GM23338 (cell line): ENCODE data around the gene TIAM1. TPM values are rescaled to one million over a fixed set of nuclear protein-coding genes. Genes with fewer than 3 reads are reported as not detected.

Experiments used
- ATAC-seq: fragments of 200-7000 bp; cut with Tn5 transposase; 3 replicates; pipeline ENCODE4 v1.9.1; 2020
- DNase-seq: peaks from one replicate; pipeline ENCODE4 v3.0.0-alpha.2; 2015; ENCODE audit warnings: low spot score
- H2AFZ ChIP-seq: fragments of 200-600 bp; sonication (generic); 2 replicates; pipeline ENCODE4 v1.8.0; 2016; ENCODE audit warnings: antibody characterized with exemption, mild to moderate bottlenecking, moderate library complexity
- H3F3A ChIP-seq: fragments of 200-600 bp; sonication (generic); replicated peaks from 2 replicates; pipeline ENCODE4 v1.8.0; 2017; ENCODE audit warnings: antibody characterized with exemption, mixed run types, low read depth
- H3K27ac ChIP-seq: fragments of 200-600 bp; sonication (generic); 2 replicates; pipeline ENCODE4 v1.6.1; 2016; ENCODE audit warnings: low read depth
- H3K27me3 ChIP-seq: fragments of 200-600 bp; sonication (generic); 2 replicates; pipeline ENCODE4 v1.8.0; 2016; ENCODE audit warnings: mild to moderate bottlenecking, mixed run types, moderate library complexity; ENCODE audit not compliant: insufficient read depth
- H3K36me3 ChIP-seq: fragments of 200-600 bp; sonication (generic); 2 replicates; pipeline ENCODE4 v1.8.0; 2016; ENCODE audit warnings: mild to moderate bottlenecking; ENCODE audit not compliant: insufficient read depth
- H3K4me1 ChIP-seq: fragments of 200-600 bp; sonication (generic); 2 replicates; pipeline ENCODE4 v1.8.0; 2016; ENCODE audit warnings: mild to moderate bottlenecking, moderate library complexity; ENCODE audit not compliant: insufficient read depth
- H3K4me2 ChIP-seq: fragments of 200-600 bp; sonication (generic); 2 replicates; pipeline ENCODE4 v1.7.1; 2017; ENCODE audit warnings: mixed run types
- H3K4me3 ChIP-seq: fragments of 200-600 bp; sonication (generic); 2 replicates; pipeline ENCODE4 v1.6.1; 2016; ENCODE audit warnings: mixed run types
- H3K79me2 ChIP-seq: fragments of 200-600 bp; sonication (generic); replicated peaks from 2 replicates; pipeline ENCODE4 v1.8.0; 2017; ENCODE audit warnings: mild to moderate bottlenecking; ENCODE audit not compliant: insufficient read depth
- H3K9me2 ChIP-seq: fragments of 200-600 bp; sonication (generic); 2 replicates; pipeline ENCODE4 v1.8.0; 2017; ENCODE audit not compliant: insufficient read depth
- H4K20me1 ChIP-seq: fragments of 200-600 bp; sonication (generic); replicated peaks from 2 replicates; pipeline ENCODE4 v1.8.0; 2017; ENCODE audit warnings: mild to moderate bottlenecking; ENCODE audit not compliant: insufficient read depth
- H3K27ac Mint-ChIP-seq: 2 replicates; pipeline ENCODE4 v1.8.0; 2020; ENCODE audit warnings: inconsistent platforms, mild to moderate bottlenecking, moderate library complexity, mixed read lengths
- H3K27me3 Mint-ChIP-seq: 3 replicates; pipeline ENCODE4 v1.8.0; 2022; ENCODE audit warnings: low read depth, mild to moderate bottlenecking, moderate library complexity, mixed read lengths, inconsistent platforms; ENCODE audit not compliant: insufficient read depth, poor library complexity
- H3K36me3 Mint-ChIP-seq: 3 replicates; pipeline ENCODE4 v1.8.0; 2021; ENCODE audit warnings: low read depth, mild to moderate bottlenecking, inconsistent platforms, moderate library complexity, mixed read lengths
- H3K4me1 Mint-ChIP-seq: 3 replicates; pipeline ENCODE4 v1.8.0; 2020; ENCODE audit warnings: mild to moderate bottlenecking, inconsistent platforms, mixed read lengths
- H3K4me3 Mint-ChIP-seq: 3 replicates; pipeline ENCODE4 v1.8.0; 2021; ENCODE audit warnings: moderate library complexity, mild to moderate bottlenecking, inconsistent platforms, mixed read lengths
- H3K9me3 Mint-ChIP-seq: 3 replicates; pipeline ENCODE4 v1.8.0; 2020; ENCODE audit warnings: moderate library complexity, mild to moderate bottlenecking, inconsistent platforms, mixed read lengths
- CREB1 ChIP-seq: fragments of 250-450 bp; sonication (Bioruptor Pico); IDR thresholded peaks from 2 replicates; pipeline ENCODE4 v1.5.0; 2020; ENCODE audit warnings: low read depth, mild to moderate bottlenecking, moderate library complexity
- REST ChIP-seq: IDR thresholded peaks from one replicate; pipeline ENCODE4 v1.6.1; 2018; ENCODE audit warnings: antibody characterized with exemption; ENCODE audit not compliant: unreplicated experiment
- ZNF114 ChIP-seq: fragments of 250-450 bp; sonication (Bioruptor Pico); IDR thresholded peaks from 2 replicates; pipeline ENCODE4 v1.5.0; 2020; ENCODE audit warnings: mild to moderate bottlenecking, moderate library complexity
- ZNF331 ChIP-seq: fragments of 250-450 bp; sonication (Bioruptor Pico); IDR thresholded peaks from 2 replicates; pipeline ENCODE4 v1.5.0; 2020; ENCODE audit warnings: low read depth, mild to moderate bottlenecking, moderate library complexity
- polyA plus RNA-seq: library from polyadenylated mRNA; unstranded; fragments of >200 nt; fragmentation: Nextera tagmentation; extraction: Ambion mirVana; gene quantifications from 2 replicates; pipeline ENCODE4 v1.2.1, GENCODE V29; 2016
- total RNA-seq: library from RNA; depleted of rRNA; stranded (reverse); fragments of >200 nt; shearing (Covaris generic); gene quantifications from 2 replicates; pipeline ENCODE4 v1.2.3, GENCODE V29; 2014
- TF ChIP-seq, protein P1 (sequence below): IDR thresholded peaks from 2 replicates; pipeline ENCODE4 v1.6.1; 2016; ENCODE audit warnings: antibody characterized with exemption
- TF ChIP-seq, protein P2 (sequence below), 2 experiments: fragments of 200-600 bp in 1 of 2; sonication (generic) in 1 of 2; conservative IDR thresholded peaks; 2 replicates each; pipeline versions ENCODE4 v1.5.1 to v1.6.1; 2016 to 2017; ENCODE audit warnings: antibody characterized with exemption in 2 of 2, low read depth in 2 of 2, mild to moderate bottlenecking in 2 of 2, moderate library complexity in 1 of 2
- TF ChIP-seq, protein P3 (sequence below): fragments of 250-450 bp; sonication (Bioruptor Pico); IDR thresholded peaks from 2 replicates; pipeline ENCODE4 v1.5.0; 2020; ENCODE audit warnings: mild to moderate bottlenecking, moderate library complexity

Gene TIAM1
- total and polyA plus RNA-seq, 2 experiments from 2014 or later, result 18.5 to 20.0 TPM

GRCh38 chr21:31262728-31263127 is 81.3 kb downstream of the TIAM1 start:
- Histone ChIP-seq H3K79me2 (no peaks in the 10 kb centered on the region; the same call in 1 of the 2 replicates), H3K4me2 (no peak overlapping the region), H3K27ac (no peak overlapping the region), H3K4me3 (no peak overlapping the region), H2AFZ (no peak overlapping the region), H3F3A (no peaks in the 10 kb centered on the region), H3K27me3 (no peaks in the 10 kb centered on the region), H3K9me2 (no peaks in the 10 kb centered on the region; the same call in 1 of the 2 replicates), H4K20me1 (no peaks in the 10 kb centered on the region), H3K36me3 (no peaks in the 10 kb centered on the region), H3K4me1 (no peaks in the 10 kb centered on the region)
- H3K9me3 Mint-ChIP-seq, result no peaks in the 10 kb centered on the region
- DNase-seq (no peak), ATAC-seq (no peak)
- TF ChIP-seq, protein P1, sequence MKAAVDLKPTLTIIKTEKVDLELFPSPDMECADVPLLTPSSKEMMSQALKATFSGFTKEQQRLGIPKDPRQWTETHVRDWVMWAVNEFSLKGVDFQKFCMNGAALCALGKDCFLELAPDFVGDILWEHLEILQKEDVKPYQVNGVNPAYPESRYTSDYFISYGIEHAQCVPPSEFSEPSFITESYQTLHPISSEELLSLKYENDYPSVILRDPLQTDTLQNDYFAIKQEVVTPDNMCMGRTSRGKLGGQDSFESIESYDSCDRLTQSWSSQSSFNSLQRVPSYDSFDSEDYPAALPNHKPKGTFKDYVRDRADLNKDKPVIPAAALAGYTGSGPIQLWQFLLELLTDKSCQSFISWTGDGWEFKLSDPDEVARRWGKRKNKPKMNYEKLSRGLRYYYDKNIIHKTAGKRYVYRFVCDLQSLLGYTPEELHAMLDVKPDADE, result no peak
- TF ChIP-seq CREB1 (CRISPR knock-in tag) (no peak), ZNF114 (CRISPR knock-in tag) (no peak), REST (no peak), ZNF331 (CRISPR knock-in tag) (no peak)
- TF ChIP-seq, protein P2, sequence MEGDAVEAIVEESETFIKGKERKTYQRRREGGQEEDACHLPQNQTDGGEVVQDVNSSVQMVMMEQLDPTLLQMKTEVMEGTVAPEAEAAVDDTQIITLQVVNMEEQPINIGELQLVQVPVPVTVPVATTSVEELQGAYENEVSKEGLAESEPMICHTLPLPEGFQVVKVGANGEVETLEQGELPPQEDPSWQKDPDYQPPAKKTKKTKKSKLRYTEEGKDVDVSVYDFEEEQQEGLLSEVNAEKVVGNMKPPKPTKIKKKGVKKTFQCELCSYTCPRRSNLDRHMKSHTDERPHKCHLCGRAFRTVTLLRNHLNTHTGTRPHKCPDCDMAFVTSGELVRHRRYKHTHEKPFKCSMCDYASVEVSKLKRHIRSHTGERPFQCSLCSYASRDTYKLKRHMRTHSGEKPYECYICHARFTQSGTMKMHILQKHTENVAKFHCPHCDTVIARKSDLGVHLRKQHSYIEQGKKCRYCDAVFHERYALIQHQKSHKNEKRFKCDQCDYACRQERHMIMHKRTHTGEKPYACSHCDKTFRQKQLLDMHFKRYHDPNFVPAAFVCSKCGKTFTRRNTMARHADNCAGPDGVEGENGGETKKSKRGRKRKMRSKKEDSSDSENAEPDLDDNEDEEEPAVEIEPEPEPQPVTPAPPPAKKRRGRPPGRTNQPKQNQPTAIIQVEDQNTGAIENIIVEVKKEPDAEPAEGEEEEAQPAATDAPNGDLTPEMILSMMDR (conservative IDR thresholded peaks at IDR 0.05; ENCODE audit: low read depth in 2 of 2), result no peak
- TF ChIP-seq, protein P3, sequence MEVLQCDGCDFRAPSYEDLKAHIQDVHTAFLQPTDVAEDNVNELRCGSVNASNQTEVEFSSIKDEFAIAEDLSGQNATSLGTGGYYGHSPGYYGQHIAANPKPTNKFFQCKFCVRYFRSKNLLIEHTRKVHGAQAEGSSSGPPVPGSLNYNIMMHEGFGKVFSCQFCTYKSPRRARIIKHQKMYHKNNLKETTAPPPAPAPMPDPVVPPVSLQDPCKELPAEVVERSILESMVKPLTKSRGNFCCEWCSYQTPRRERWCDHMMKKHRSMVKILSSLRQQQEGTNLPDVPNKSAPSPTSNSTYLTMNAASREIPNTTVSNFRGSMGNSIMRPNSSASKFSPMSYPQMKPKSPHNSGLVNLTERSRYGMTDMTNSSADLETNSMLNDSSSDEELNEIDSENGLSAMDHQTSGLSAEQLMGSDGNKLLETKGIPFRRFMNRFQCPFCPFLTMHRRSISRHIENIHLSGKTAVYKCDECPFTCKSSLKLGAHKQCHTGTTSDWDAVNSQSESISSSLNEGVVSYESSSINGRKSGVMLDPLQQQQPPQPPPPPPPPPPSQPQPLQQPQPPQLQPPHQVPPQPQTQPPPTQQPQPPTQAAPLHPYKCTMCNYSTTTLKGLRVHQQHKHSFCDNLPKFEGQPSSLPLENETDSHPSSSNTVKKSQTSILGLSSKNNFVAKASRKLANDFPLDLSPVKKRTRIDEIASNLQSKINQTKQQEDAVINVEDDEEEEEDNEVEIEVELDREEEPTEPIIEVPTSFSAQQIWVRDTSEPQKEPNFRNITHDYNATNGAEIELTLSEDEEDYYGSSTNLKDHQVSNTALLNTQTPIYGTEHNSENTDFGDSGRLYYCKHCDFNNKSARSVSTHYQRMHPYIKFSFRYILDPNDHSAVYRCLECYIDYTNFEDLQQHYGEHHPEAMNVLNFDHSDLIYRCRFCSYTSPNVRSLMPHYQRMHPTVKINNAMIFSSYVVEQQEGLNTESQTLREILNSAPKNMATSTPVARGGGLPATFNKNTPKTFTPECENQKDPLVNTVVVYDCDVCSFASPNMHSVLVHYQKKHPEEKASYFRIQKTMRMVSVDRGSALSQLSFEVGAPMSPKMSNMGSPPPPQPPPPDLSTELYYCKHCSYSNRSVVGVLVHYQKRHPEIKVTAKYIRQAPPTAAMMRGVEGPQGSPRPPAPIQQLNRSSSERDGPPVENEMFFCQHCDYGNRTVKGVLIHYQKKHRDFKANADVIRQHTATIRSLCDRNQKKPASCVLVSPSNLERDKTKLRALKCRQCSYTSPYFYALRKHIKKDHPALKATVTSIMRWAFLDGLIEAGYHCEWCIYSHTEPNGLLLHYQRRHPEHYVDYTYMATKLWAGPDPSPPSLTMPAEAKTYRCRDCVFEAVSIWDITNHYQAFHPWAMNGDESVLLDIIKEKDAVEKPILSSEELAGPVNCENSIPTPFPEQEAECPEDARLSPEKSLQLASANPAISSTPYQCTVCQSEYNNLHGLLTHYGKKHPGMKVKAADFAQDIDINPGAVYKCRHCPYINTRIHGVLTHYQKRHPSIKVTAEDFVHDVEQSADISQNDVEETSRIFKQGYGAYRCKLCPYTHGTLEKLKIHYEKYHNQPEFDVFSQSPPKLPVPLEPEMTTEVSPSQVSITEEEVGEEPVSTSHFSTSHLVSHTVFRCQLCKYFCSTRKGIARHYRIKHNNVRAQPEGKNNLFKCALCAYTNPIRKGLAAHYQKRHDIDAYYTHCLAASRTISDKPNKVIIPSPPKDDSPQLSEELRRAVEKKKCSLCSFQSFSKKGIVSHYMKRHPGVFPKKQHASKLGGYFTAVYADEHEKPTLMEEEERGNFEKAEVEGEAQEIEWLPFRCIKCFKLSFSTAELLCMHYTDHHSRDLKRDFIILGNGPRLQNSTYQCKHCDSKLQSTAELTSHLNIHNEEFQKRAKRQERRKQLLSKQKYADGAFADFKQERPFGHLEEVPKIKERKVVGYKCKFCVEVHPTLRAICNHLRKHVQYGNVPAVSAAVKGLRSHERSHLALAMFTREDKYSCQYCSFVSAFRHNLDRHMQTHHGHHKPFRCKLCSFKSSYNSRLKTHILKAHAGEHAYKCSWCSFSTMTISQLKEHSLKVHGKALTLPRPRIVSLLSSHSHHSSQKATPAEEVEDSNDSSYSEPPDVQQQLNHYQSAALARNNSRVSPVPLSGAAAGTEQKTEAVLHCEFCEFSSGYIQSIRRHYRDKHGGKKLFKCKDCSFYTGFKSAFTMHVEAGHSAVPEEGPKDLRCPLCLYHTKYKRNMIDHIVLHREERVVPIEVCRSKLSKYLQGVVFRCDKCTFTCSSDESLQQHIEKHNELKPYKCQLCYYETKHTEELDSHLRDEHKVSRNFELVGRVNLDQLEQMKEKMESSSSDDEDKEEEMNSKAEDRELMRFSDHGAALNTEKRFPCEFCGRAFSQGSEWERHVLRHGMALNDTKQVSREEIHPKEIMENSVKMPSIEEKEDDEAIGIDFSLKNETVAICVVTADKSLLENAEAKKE (CRISPR knock-in tag), result no peak
- H3K27ac Mint-ChIP-seq, result no peak overlapping the region
- peaks cover 8% of the 10 kb centered on the region; the same call in 2 of the 3 replicates for H3K4me1 Mint-ChIP-seq
- H3K4me3 Mint-ChIP-seq, result no peak overlapping the region
- no peaks in the 10 kb centered on the region for H3K27me3 Mint-ChIP-seq
- H3K36me3 Mint-ChIP-seq, result no peaks in the 10 kb centered on the region; the same call in 2 of the 3 replicates
